K562 (cell line): ENCODE measurements around the gene DLG4. TPM values are rescaled to one million over a fixed set of nuclear protein-coding genes. Genes with fewer than 3 reads are reported as not detected.

Experiments used
- MAFF ChIP-seq: IDR thresholded peaks from 2 replicates; pipeline ENCODE4 v1.6.1; 2012; ENCODE audit warnings: low read length, improper control_type of control experiment
- PPARD ChIP-seq: fragments of 250-450 bp; sonication (Bioruptor Pico); IDR thresholded peaks from 2 replicates; pipeline ENCODE4 v1.8.0; 2022; ENCODE audit warnings: inconsistent platforms, mild to moderate bottlenecking, moderate library complexity
- polyA plus RNA-seq, 8 experiments: library from polyadenylated mRNA; depleted of rRNA in 4 of 8; stranded (reverse) in 5 of 8; unstranded in 3 of 8; fragments of >200 nt; fragmentation: Nextera tagmentation in 2 of 8; fragmentation: Illumina TruSeq in 1 of 8; extraction: Ambion mirVana in 2 of 8; extraction: Trizol in 1 of 8; gene quantifications; 2 replicates each; pipeline versions ENCODE4 v1.2.1 to v1.2.3, GENCODE V29; 2011 to 2014; ENCODE audit warnings: inconsistent platforms in 1 of 8, missing spikeins in 1 of 8
- total RNA-seq, 7 experiments: library from RNA; depleted of rRNA in 6 of 7; stranded (reverse); fragments of >200 nt in 6 of 7; fragmentation: Illumina TruSeq in 2 of 7; extraction: Trizol in 2 of 7; gene quantifications; 2 replicates each; pipeline versions ENCODE4 v1.2.1 to v1.2.3, GENCODE V29; 2011 to 2021; ENCODE audit warnings: low replicate concordance in 1 of 7
- TF ChIP-seq, protein P1 (sequence below): fragments of 450-650 bp; IDR thresholded peaks from 2 replicates; pipeline ENCODE4 v1.6.1; 2016; ENCODE audit warnings: low read depth
- TF ChIP-seq, protein P2 (sequence below), 2 experiments: fragments of 450-650 bp; formaldehyde crosslinking in 1 of 2; IDR thresholded peaks; 2 replicates each; pipeline versions ENCODE4 v1.4.0 to v1.6.1; 2014 to 2020; ENCODE audit warnings: mild to moderate bottlenecking in 2 of 2, borderline replicate concordance in 1 of 2, low read depth in 1 of 2

DLG4 gene
- total and polyA plus RNA-seq, 9 of the 15 experiments (the other 6 are each of a cell fraction or from before 2014, with no cell fraction given) = 0.03 to 12.0 (median 4.1) TPM

DNA sequence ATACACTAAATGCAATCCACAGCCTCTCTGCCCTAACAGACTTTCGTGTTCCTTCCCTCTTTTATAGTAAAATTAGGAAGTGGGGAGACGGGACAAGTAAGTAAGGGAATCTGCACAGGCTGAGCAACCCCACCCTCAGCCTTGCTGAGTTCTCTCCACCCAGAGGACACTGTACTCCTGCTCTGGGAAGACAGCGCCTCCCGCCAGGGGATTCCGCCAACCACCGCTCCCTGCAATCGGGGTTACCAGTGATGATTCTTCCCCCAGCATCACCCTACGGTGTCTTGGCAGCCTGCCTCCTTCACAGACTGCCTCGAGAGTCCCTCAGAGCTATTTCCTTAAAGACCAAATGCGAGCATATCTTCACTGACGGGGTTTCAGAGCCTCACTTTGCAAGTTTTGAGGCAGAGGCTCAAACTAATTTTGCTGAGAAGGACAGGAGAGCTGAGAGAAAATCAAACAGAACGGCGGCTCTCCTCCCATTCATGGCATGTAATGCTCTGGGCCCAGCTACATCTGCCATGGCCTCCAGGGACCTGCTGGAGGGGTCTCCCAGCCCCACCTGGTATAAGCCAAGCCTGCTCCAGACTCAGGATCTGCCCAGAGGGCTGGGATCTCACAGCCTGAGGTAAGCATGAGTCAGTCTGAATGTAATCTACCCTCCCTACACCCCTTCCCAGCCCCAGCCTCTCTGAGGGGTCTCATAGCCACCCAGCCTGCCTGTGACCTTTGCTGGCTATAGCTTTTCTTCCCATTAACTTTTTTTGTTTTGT lies 82.3 kb downstream of the DLG4 start (continued):
- TF ChIP-seq, protein P1, sequence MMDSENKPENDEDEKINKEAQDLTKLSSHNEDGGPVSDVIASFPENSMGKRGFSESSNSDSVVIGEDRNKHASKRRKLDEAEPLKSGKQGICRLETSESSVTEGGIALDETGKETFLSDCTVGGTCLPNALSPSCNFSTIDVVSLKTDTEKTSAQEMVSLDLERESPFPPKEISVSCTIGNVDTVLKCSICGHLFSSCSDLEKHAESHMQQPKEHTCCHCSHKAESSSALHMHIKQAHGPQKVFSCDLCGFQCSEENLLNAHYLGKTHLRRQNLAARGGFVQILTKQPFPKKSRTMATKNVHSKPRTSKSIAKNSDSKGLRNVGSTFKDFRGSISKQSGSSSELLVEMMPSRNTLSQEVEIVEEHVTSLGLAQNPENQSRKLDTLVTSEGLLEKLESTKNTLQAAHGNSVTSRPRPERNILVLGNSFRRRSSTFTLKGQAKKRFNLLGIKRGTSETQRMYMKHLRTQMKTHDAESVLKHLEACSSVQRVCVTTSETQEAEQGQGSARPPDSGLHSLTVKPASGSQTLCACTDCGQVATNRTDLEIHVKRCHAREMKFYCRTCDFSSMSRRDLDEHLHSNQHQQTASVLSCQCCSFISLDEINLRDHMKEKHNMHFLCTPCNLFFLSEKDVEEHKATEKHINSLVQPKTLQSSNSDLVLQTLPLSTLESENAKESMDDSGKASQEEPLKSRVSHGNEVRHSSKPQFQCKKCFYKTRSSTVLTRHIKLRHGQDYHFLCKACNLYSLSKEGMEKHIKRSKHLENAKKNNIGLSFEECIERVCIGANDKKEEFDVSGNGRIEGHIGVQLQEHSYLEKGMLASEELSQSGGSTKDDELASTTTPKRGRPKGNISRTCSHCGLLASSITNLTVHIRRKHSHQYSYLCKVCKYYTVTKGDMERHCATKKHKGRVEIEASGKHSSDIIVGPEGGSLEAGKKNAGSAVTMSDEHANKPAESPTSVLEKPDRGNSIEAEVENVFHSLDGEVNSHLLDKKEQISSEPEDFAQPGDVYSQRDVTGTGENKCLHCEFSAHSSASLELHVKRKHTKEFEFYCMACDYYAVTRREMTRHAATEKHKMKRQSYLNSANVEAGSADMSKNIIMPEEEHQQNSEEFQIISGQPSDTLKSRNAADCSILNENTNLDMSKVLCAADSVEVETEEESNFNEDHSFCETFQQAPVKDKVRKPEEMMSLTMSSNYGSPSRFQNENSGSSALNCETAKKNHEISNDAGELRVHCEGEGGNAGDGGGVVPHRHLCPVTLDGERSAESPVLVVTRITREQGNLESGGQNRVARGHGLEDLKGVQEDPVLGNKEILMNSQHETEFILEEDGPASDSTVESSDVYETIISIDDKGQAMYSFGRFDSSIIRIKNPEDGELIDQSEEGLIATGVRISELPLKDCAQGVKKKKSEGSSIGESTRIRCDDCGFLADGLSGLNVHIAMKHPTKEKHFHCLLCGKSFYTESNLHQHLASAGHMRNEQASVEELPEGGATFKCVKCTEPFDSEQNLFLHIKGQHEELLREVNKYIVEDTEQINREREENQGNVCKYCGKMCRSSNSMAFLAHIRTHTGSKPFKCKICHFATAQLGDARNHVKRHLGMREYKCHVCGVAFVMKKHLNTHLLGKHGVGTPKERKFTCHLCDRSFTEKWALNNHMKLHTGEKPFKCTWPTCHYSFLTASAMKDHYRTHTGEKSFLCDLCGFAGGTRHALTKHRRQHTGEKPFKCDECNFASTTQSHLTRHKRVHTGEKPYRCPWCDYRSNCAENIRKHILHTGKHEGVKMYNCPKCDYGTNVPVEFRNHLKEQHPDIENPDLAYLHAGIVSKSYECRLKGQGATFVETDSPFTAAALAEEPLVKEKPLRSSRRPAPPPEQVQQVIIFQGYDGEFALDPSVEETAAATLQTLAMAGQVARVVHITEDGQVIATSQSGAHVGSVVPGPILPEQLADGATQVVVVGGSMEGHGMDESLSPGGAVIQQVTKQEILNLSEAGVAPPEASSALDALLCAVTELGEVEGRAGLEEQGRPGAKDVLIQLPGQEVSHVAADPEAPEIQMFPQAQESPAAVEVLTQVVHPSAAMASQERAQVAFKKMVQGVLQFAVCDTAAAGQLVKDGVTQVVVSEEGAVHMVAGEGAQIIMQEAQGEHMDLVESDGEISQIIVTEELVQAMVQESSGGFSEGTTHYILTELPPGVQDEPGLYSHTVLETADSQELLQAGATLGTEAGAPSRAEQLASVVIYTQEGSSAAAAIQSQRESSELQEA = no peak
- TF ChIP-seq PPARD (no peak), MAFF (no peak)
- TF ChIP-seq, protein P2, sequence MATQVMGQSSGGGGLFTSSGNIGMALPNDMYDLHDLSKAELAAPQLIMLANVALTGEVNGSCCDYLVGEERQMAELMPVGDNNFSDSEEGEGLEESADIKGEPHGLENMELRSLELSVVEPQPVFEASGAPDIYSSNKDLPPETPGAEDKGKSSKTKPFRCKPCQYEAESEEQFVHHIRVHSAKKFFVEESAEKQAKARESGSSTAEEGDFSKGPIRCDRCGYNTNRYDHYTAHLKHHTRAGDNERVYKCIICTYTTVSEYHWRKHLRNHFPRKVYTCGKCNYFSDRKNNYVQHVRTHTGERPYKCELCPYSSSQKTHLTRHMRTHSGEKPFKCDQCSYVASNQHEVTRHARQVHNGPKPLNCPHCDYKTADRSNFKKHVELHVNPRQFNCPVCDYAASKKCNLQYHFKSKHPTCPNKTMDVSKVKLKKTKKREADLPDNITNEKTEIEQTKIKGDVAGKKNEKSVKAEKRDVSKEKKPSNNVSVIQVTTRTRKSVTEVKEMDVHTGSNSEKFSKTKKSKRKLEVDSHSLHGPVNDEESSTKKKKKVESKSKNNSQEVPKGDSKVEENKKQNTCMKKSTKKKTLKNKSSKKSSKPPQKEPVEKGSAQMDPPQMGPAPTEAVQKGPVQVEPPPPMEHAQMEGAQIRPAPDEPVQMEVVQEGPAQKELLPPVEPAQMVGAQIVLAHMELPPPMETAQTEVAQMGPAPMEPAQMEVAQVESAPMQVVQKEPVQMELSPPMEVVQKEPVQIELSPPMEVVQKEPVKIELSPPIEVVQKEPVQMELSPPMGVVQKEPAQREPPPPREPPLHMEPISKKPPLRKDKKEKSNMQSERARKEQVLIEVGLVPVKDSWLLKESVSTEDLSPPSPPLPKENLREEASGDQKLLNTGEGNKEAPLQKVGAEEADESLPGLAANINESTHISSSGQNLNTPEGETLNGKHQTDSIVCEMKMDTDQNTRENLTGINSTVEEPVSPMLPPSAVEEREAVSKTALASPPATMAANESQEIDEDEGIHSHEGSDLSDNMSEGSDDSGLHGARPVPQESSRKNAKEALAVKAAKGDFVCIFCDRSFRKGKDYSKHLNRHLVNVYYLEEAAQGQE (IDR thresholded peaks at IDR 0.05; ENCODE audit: borderline replicate concordance) = no peak
- TF ChIP-seq, protein P2 (CRISPR knock-in tag; IDR thresholded peaks at IDR 0.05; ENCODE audit: low read depth) = no peak
